Measurements from ENCODE around the gene RFFL. TPM values are rescaled to one million over a fixed set of nuclear protein-coding genes. Genes with fewer than 3 reads are reported as not detected.

Gene RFFL
- polyA plus RNA-seq, 1 donor from 2014 or later: 6.6 TPM

- no peaks in the 10 kb centered on the region for H3F3A ChIP-seq (ENCODE audit: insufficient read depth, low read length, poor library complexity, severe bottlenecking)
- no peak overlapping the region for H3K4me3 ChIP-seq (ENCODE audit: low read length)
- H3K9me2 ChIP-seq (ENCODE audit: insufficient read depth, low read length): no peaks in the 10 kb centered on the region
- H3K79me2 ChIP-seq (replicated peaks; ENCODE audit: insufficient read depth, low read length): peaks cover 28% of the 10 kb centered on the region
- H3K36me3 ChIP-seq (ENCODE audit: insufficient read depth, low read length): no peaks in the 10 kb centered on the region
- no peaks in the 10 kb centered on the region for H4K20me1 ChIP-seq (ENCODE audit: insufficient read depth)
- no peak overlapping the region for H3K27ac ChIP-seq (ENCODE audit: low read length)
- no peak overlapping the region for H2AFZ ChIP-seq (ENCODE audit: low read depth, low read length)
- H3K9me3 ChIP-seq (ENCODE audit: low read length): no peaks in the 10 kb centered on the region
- TF ChIP-seq TAF1 (IDR thresholded peaks at IDR 0.05; ENCODE audit: low read depth) (no peak), CTCF (IDR thresholded peaks at IDR 0.05; ENCODE audit: poor library complexity, severe bottlenecking) (no peak), RAD21 (conservative IDR thresholded peaks at IDR 0.05) (no peak), MXI1 (conservative IDR thresholded peaks at IDR 0.05; ENCODE audit: poor library complexity, severe bottlenecking) (no peak), SMC3 (conservative IDR thresholded peaks at IDR 0.05; ENCODE audit: poor library complexity) (no peak), EZH2 (IDR thresholded peaks at IDR 0.05; ENCODE audit: borderline replicate concordance, insufficient read depth, low read length, poor library complexity, severe bottlenecking) (no peak), EP300 (conservative IDR thresholded peaks at IDR 0.05; ENCODE audit: poor library complexity, severe bottlenecking) (no peak), REST (IDR thresholded peaks at IDR 0.05; ENCODE audit: borderline replicate concordance) (no peak), POLR2AphosphoS5 (IDR thresholded peaks at IDR 0.05) (no peak)
- no peak overlapping the region for H3K9ac ChIP-seq (ENCODE audit: low read length)
- H3K4me2 ChIP-seq (ENCODE audit: low read length): no peak overlapping the region
- no peaks in the 10 kb centered on the region for H3K27me3 ChIP-seq (ENCODE audit: insufficient read depth, low read depth, low read length)
Measured at GRCh38 chr17:34979153-34979552, 84.4 kb downstream of the RFFL start.

- no peak overlapping the region for H3K9ac ChIP-seq (ENCODE audit: low read length)
- no peak for TF ChIP-seq MXI1 (conservative IDR thresholded peaks at IDR 0.05; ENCODE audit: poor library complexity, severe bottlenecking)
- no peak for TF ChIP-seq EP300 (conservative IDR thresholded peaks at IDR 0.05; ENCODE audit: poor library complexity, severe bottlenecking)
- no peak for TF ChIP-seq POLR2AphosphoS5 (IDR thresholded peaks at IDR 0.05)
- no peak for TF ChIP-seq CTCF (IDR thresholded peaks at IDR 0.05; ENCODE audit: poor library complexity, severe bottlenecking)
- TF ChIP-seq TAF1 (IDR thresholded peaks at IDR 0.05; ENCODE audit: low read depth): no peak
Measured at GRCh38 chr17:34974794-34975785, 88.4 kb downstream of the RFFL start.

More at GRCh38 chr17:34974794-34975785, 88.4 kb downstream of the RFFL start:
- no peak overlapping the region for H2AFZ ChIP-seq (ENCODE audit: low read depth, low read length)
- H3K79me2 ChIP-seq (replicated peaks; ENCODE audit: insufficient read depth, low read length): no peaks in the 10 kb centered on the region
- no peaks in the 10 kb centered on the region for H3K9me3 ChIP-seq (ENCODE audit: low read length)
- no peaks in the 10 kb centered on the region for H3K27me3 ChIP-seq (ENCODE audit: insufficient read depth, low read depth, low read length)
- no peak overlapping the region for H3K4me2 ChIP-seq (ENCODE audit: low read length)
- no peak overlapping the region for H3K27ac ChIP-seq (ENCODE audit: low read length)
- no peak overlapping the region for H3K4me3 ChIP-seq (ENCODE audit: low read length)
- H4K20me1 ChIP-seq (ENCODE audit: insufficient read depth): no peaks in the 10 kb centered on the region
- no peaks in the 10 kb centered on the region for H3F3A ChIP-seq (ENCODE audit: insufficient read depth, low read length, poor library complexity, severe bottlenecking)
- no peaks in the 10 kb centered on the region for H3K9me2 ChIP-seq (ENCODE audit: insufficient read depth, low read length)
- H3K36me3 ChIP-seq (ENCODE audit: insufficient read depth, low read length): no peaks in the 10 kb centered on the region

Measured in neural cell (in vitro differentiated cells).